IgD-negative memory B cell (primary cell): ENCODE data around the gene UBE2D3. TPM values are rescaled to one million over a fixed set of nuclear protein-coding genes. Genes with fewer than 3 reads are reported as not detected.

Experiments
- H3K27ac Mint-ChIP-seq, 3 donors: one replicate each; pipeline ENCODE4 v1.8.0; 2020 to 2022; ENCODE audit warnings: mild to moderate bottlenecking in 3 of 3, mixed read lengths in 3 of 3, moderate library complexity in 1 of 3
- H3K27me3 Mint-ChIP-seq: one replicate; pipeline ENCODE4 v1.8.0; 2021; ENCODE audit warnings: mixed read lengths
- H3K36me3 Mint-ChIP-seq: one replicate; pipeline ENCODE4 v1.8.0; 2020; ENCODE audit warnings: mild to moderate bottlenecking, mixed read lengths
- H3K4me1 Mint-ChIP-seq, 3 donors: one replicate each; pipeline ENCODE4 v1.8.0; 2020 to 2022; ENCODE audit warnings: mixed read lengths in 3 of 3, mild to moderate bottlenecking in 1 of 3
- H3K4me3 Mint-ChIP-seq, 4 donors: one replicate each; pipeline ENCODE4 v1.8.0; 2020 to 2022; ENCODE audit warnings: mild to moderate bottlenecking in 4 of 4, mixed read lengths in 4 of 4, moderate library complexity in 3 of 4
- H3K9me3 Mint-ChIP-seq, 3 donors: one replicate each; pipeline ENCODE4 v1.8.0; 2020 to 2021; ENCODE audit warnings: mixed read lengths in 3 of 3, mild to moderate bottlenecking in 1 of 3
- polyA plus RNA-seq: library from polyadenylated mRNA; unstranded; fragments of 300-500 nt; fragmentation: Illumina TruSeq; gene quantifications from one replicate; pipeline ENCODE4 v1.2.3, GENCODE V29; 2021

Gene UBE2D3
- polyA plus RNA-seq, 1 donor from 2014 or later: 396 TPM

- no peak overlapping the region for H3K27ac Mint-ChIP-seq
- no peaks in the 10 kb centered on the region for H3K27me3 Mint-ChIP-seq
- H3K4me1 Mint-ChIP-seq: peaks cover 0 to 5% (median 1%) of the 10 kb centered on the region in 3 donors
- H3K4me3 Mint-ChIP-seq: no peak overlapping the region
- H3K36me3 Mint-ChIP-seq: no peaks in the 10 kb centered on the region
- H3K9me3 Mint-ChIP-seq: no peaks in the 10 kb centered on the region
Measured at GRCh38 chr4:102849579-102850104, 22.3 kb upstream of the UBE2D3 start.

- Mint-ChIP-seq H3K36me3 (no peaks in the 10 kb centered on the region), H3K27ac (no peak overlapping the region), H3K4me1 (peaks cover 0 to 5% (median 0%) of the 10 kb centered on the region in 3 donors), H3K9me3 (no peaks in the 10 kb centered on the region), H3K4me3 (no peak overlapping the region), H3K27me3 (no peaks in the 10 kb centered on the region)
Measured at GRCh38 chr4:102847687-102848086, 20.3 kb upstream of the UBE2D3 start.

GRCh38 chr4:102843938-102844337 lies 16.6 kb upstream of the UBE2D3 start:
- Mint-ChIP-seq H3K36me3 (peaks cover 3% of the 10 kb centered on the region), H3K4me1 (peaks cover 0 to 5% (median 2%) of the 10 kb centered on the region in 3 donors), H3K9me3 (peaks cover 0 to 6% (median 3%) of the 10 kb centered on the region in 3 donors), H3K27me3 (no peaks in the 10 kb centered on the region), H3K27ac (no peak overlapping the region), H3K4me3 (no peak overlapping the region)

GRCh38 chr4:102843273-102843672 lies 15.9 kb upstream of the UBE2D3 start:
- H3K9me3 Mint-ChIP-seq: peaks cover 0 to 6% (median 3%) of the 10 kb centered on the region in 3 donors
- H3K4me1 Mint-ChIP-seq: peaks cover 0 to 5% (median 2%) of the 10 kb centered on the region in 3 donors
- H3K36me3 Mint-ChIP-seq: peaks cover 3% of the 10 kb centered on the region
- H3K27me3 Mint-ChIP-seq: no peaks in the 10 kb centered on the region
- no peak overlapping the region for H3K27ac Mint-ChIP-seq
- no peak overlapping the region for H3K4me3 Mint-ChIP-seq

- Mint-ChIP-seq H3K27me3 (no peaks in the 10 kb centered on the region), H3K4me3 (peak overlapping the region in 1 of 4 donors; percentile 22), H3K4me1 (peaks cover 0 to 5% (median 2%) of the 10 kb centered on the region in 3 donors), H3K27ac (peak overlapping the region in 1 of 3 donors; percentile 24), H3K9me3 (peaks cover 0 to 6% (median 3%) of the 10 kb centered on the region in 3 donors), H3K36me3 (peaks cover 3% of the 10 kb centered on the region)
Measured at GRCh38 chr4:102842367-102842766, 15.0 kb upstream of the UBE2D3 start.

GRCh38 chr4:102836596-102836995 lies 9.2 kb upstream of the UBE2D3 start:
- H3K27ac Mint-ChIP-seq: peak overlapping the region in 1 of 3 donors; percentile 60
- no peak overlapping the region for H3K4me3 Mint-ChIP-seq
- H3K9me3 Mint-ChIP-seq: peaks cover 0 to 3% (median 0%) of the 10 kb centered on the region in 3 donors
- H3K27me3 Mint-ChIP-seq: no peaks in the 10 kb centered on the region
- peaks cover 0 to 3% (median 1%) of the 10 kb centered on the region in 3 donors for H3K4me1 Mint-ChIP-seq
- peaks cover 3% of the 10 kb centered on the region for H3K36me3 Mint-ChIP-seq

GRCh38 chr4:102832667-102833066 lies 5.3 kb upstream of the UBE2D3 start:
- Mint-ChIP-seq H3K9me3 (no peaks in the 10 kb centered on the region), H3K27me3 (no peaks in the 10 kb centered on the region), H3K27ac (no peak overlapping the region), H3K4me3 (no peak overlapping the region), H3K4me1 (peaks cover 5 to 14% (median 7%) of the 10 kb centered on the region in 3 donors), H3K36me3 (no peaks in the 10 kb centered on the region)

- Mint-ChIP-seq H3K4me3 (no peak overlapping the region), H3K9me3 (no peaks in the 10 kb centered on the region), H3K4me1 (peaks cover 5 to 14% (median 7%) of the 10 kb centered on the region in 3 donors), H3K27me3 (no peaks in the 10 kb centered on the region), H3K36me3 (no peaks in the 10 kb centered on the region), H3K27ac (peak overlapping the region in 1 of 3 donors; percentile 40)
Measured at GRCh38 chr4:102832105-102832504, 4.8 kb upstream of the UBE2D3 start.

- peaks cover 5 to 14% (median 7%) of the 10 kb centered on the region in 3 donors for H3K4me1 Mint-ChIP-seq
- no peak overlapping the region for H3K27ac Mint-ChIP-seq
- H3K4me3 Mint-ChIP-seq: no peak overlapping the region
- no peaks in the 10 kb centered on the region for H3K27me3 Mint-ChIP-seq
- no peaks in the 10 kb centered on the region for H3K36me3 Mint-ChIP-seq
- no peaks in the 10 kb centered on the region for H3K9me3 Mint-ChIP-seq
Measured at GRCh38 chr4:102829803-102830202, 2.5 kb upstream of the UBE2D3 start.

- H3K36me3 Mint-ChIP-seq: no peaks in the 10 kb centered on the region
- no peak overlapping the region for H3K4me3 Mint-ChIP-seq
- no peaks in the 10 kb centered on the region for H3K27me3 Mint-ChIP-seq
- H3K27ac Mint-ChIP-seq: no peak overlapping the region
- no peaks in the 10 kb centered on the region for H3K9me3 Mint-ChIP-seq
- H3K4me1 Mint-ChIP-seq: peaks cover 7 to 24% (median 13%) of the 10 kb centered on the region in 3 donors
Measured at GRCh38 chr4:102828497-102828808, 1.1 kb upstream of the UBE2D3 start.

- H3K36me3 Mint-ChIP-seq: no peaks in the 10 kb centered on the region
- no peak overlapping the region for H3K4me3 Mint-ChIP-seq
- no peak overlapping the region for H3K27ac Mint-ChIP-seq
- no peaks in the 10 kb centered on the region for H3K9me3 Mint-ChIP-seq
- no peaks in the 10 kb centered on the region for H3K27me3 Mint-ChIP-seq
- peaks cover 10 to 29% (median 17%) of the 10 kb centered on the region in 3 donors for H3K4me1 Mint-ChIP-seq
Measured at GRCh38 chr4:102827674-102828496, 534 bp upstream of the UBE2D3 start.

GRCh38 chr4:102826105-102826889 lies 1.1 kb downstream of the UBE2D3 start:
- Mint-ChIP-seq H3K4me1 (peaks cover 24 to 42% (median 29%) of the 10 kb centered on the region in 3 donors), H3K27ac (no peak overlapping the region), H3K9me3 (no peaks in the 10 kb centered on the region), H3K27me3 (no peaks in the 10 kb centered on the region), H3K36me3 (peaks cover 2% of the 10 kb centered on the region), H3K4me3 (no peak overlapping the region)

GRCh38 chr4:102825261-102826091 lies 1.9 kb downstream of the UBE2D3 start:
- H3K36me3 Mint-ChIP-seq: peaks cover 4% of the 10 kb centered on the region
- H3K4me1 Mint-ChIP-seq: peaks cover 33 to 49% (median 36%) of the 10 kb centered on the region in 3 donors
- no peak overlapping the region for H3K27ac Mint-ChIP-seq

GRCh38 chr4:102824398-102824797 lies 3.0 kb downstream of the UBE2D3 start:
- no peaks in the 10 kb centered on the region for H3K27me3 Mint-ChIP-seq
- peaks cover 43 to 60% (median 46%) of the 10 kb centered on the region in 3 donors for H3K4me1 Mint-ChIP-seq
- no peaks in the 10 kb centered on the region for H3K9me3 Mint-ChIP-seq
- H3K36me3 Mint-ChIP-seq: peaks cover 4% of the 10 kb centered on the region
- H3K4me3 Mint-ChIP-seq: no peak overlapping the region
- H3K27ac Mint-ChIP-seq: no peak overlapping the region

More at GRCh38 chr4:102825261-102826091, 1.9 kb downstream of the UBE2D3 start:
- H3K27me3 Mint-ChIP-seq: no peaks in the 10 kb centered on the region
- no peaks in the 10 kb centered on the region for H3K9me3 Mint-ChIP-seq
- no peak overlapping the region for H3K4me3 Mint-ChIP-seq
